Stimulated activated naive CD4-positive, alpha-beta T cell treated with Interleukin-2 at 50 U/mL for 16 hours (primary cell): ENCODE data around the gene EFHD1.
"Not testable (repeated sequence)": the region's sequence is repeated elsewhere in the genome, so short reads cannot be mapped to it uniquely, and the experiment has no call there.

ENCODE experiments used
- DNase-seq: peaks from one replicate; lab custom pipeline; 2025; lab: John Stamatoyannopoulos, UW

Gene EFHD1

DNA sequence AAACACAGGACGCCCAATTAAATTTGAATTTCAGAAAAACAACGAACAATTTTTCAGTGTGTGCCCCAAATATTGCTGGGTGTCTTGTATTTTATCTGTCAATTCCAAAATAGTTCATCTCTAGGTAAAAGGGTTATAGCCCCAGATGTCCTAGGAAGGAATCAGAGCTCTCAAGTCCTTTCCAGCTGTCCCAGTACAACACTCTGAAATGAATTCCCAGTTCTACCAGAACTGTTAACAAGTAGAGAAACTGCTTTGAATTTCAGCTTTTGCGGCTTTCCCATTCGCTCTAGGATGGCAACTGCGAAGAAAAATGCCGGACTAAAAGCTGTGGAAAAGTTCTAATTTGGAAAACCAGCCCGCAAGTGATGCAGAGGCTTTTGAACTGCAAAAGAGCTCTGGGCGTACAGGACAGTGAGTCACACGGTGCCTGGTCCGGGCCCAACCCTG is 63.2 kb downstream of the EFHD1 start:
- DNase-seq: no peak

DNA sequence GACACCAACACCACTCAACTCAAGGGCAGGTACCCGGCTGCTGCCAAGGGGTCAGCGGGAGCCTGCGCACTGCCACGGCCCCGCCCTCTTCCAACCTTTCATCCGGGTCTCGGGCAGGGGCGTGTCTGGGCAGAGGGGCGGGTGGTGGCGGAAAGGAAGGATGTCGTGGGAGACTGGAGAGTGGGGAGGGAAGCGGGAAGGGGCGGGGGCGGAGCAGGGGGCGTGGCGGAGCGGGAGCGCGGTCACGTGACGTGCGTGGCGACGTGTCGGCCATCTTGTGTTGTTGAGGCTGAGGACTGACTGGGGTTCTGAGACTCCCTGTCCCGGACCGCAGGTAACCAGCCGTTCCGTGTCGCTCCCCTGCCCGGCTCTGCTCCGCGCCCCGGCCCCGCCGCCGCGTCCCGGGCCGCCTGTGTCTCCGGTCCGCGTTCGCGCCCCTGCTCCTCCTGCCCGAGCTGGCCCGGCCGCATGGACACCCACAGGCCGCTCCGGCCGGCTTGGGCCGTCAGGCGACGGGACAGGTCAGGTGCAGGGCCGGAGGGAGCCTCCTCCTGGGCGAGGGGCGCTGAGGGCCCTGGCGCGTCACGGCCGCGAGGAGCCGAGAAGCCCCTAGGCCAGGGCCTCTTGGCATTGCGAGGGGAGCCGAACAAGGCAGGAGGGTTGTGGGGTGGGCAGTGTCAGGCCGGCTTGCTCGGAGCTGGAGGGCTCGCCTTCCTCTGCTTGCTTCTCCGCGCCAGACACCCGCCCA is 63.8 kb downstream of the EFHD1 start, which contains the start of gene GIGYF2:
TSS of gene GIGYF2 (plus strand) at position 273 of the 748 bp plus-strand sequence. CDS start 37,867 bp downstream, outside the sequence.
- peak; percentile 93 for DNase-seq

DNA sequence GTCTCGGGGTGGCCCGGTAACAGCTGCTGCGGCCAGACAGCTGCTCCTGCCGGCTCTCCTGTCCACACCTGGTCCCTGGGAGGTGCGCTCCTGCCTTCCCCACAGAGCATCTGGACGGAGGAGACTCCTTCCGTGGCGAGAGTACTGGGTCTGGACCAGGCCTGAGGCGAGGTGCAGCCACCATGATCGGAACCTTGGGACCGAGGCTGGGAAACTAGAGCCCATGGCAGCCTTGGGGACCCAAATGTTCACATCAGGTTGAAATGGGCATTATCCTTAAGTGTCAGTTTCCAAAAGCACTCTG is 64.4 kb downstream of the EFHD1 start:
- no peak for DNase-seq

DNA sequence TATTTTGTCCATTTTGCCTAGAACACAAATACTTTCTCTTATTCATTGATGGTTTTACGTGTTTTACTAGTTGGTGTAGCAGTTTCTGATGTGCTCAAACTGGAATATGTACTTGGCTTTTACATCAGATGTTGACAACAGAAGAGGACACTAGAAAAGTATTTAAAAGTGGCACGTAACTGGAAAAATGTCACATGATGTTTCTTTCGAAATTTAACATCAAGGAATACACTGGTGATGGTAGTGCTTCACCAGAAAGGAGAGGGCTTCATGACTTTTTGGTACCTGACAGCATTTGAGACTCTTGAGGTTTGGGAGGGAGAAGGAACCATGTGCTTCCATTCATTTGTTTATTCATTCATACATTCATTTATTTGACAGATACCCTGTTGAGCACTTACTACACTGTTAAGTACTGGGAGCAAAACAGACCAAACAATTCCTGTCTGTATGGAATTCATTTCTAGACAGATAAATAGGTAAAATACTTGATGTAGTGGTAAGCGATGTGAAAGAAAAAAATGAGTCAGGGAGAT is 65.2 kb downstream of the EFHD1 start:
- DNase-seq: no peak

DNA sequence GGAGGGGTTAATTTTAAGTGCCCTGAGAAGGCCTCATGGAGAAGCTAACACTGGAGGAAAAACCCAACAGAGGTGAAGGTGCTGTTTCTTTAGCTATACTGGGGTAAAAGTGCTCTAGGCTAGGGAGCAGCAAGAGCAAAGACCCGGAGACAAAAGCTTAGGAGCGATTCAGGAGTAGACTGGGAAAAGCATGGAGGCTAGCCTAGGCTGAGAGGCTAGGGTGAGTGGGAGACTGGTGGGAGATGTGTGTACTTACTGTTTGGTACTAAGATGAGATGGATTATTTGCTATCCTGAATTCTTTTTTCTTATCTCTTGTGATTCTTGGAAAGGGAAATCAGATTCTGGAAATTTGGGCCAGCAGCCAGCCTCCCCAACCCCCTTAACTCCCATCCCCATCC is 65.7 kb downstream of the EFHD1 start:
- DNase-seq: no peak

DNA sequence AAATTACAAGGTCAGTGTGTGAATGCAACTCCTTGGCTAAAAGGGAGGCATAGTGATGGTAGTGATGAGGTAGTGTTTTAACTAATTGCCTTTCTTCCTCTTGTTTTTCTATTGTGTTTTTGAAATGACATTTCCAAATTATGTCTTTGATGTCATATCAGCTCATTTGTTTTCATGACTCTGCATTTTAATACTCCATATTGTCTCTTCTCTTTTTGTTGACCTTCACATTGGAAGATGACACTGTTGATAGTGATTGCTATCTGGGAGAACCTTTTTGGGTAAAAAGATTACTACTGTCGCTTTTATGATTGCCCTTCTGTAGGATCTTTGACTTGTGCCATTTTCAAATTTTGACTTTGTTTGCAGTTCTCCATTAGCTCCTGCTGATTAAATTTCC is 66.8 kb downstream of the EFHD1 start:
- DNase-seq: no peak

DNA sequence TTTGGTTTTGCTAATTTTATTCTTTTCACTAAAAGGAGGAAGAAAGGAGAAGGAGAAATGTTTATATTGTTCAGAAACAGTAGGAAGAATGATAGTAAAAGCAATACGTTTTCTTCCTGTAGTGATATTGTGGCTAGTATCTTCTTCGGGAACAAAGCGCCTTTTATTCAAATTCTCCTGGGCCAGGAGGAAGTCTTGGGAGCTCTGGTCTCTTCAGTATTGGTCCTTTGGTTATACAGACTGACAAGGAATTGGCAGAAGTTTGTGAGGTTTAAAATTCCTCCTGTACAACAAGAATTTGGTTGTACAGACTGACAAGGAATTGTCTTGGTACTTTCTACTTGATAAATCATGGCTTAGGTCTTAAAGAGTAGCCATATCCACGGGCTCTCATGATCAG is 73.7 kb downstream of the EFHD1 start:
- no peak for DNase-seq

DNA sequence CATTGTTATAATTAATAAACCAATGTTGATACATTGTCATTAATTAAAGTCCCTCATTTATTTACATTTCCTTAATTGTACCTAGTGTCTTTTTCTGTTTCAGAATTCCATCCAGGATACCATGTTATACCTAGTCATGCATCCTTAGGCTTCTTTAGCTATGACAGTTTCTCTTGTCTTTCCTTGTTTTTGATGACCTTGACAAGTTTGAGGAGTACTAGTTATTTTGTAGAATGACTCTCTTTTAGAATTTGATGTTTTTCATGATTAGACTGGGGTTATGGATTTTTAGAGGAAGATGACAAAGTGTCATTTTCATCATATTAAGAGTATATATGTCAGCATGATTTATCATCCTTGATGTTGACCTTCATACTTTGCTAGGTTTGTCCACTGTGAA is 80.1 kb downstream of the EFHD1 start:
- no peak for DNase-seq

DNA sequence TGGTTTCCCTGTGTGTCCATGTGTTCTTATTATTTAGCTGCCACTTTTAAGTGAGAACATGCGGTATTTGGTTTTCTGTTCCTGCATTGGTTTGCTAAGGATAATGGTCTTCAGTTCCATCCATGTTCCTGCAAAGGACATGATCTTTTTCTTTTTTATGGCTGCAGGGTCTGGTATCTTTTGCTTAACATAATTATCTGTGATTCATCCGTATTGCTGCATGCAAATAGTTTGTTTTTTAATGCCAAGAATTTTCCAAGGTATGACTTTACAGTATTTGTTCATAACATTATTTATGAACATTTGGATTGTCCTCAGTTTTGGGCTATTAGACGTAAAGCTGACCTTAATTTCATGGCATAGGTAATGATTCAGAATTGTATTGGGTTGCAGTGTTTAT is 81.6 kb downstream of the EFHD1 start:
- DNase-seq: no peak

DNA sequence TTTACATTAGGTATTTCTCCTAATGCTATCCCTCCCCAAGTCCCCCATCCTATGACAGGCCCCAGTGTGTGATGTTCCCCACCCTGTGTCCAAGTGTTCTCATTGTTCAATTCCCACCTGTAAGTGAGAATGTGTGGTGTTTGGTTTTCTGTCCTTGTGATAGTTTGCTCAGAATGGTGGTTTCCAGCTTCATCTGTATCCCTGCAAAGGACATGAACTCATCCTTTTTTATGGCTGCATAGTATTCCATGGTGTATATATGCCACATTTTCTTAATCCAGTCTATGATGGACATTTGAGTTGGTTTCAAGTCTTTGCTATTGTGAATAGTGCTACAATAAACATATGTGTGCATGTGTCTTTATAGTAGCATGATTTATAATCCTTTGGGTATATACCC is 86.7 kb downstream of the EFHD1 start:
- not testable (repeated sequence) for DNase-seq

DNA sequence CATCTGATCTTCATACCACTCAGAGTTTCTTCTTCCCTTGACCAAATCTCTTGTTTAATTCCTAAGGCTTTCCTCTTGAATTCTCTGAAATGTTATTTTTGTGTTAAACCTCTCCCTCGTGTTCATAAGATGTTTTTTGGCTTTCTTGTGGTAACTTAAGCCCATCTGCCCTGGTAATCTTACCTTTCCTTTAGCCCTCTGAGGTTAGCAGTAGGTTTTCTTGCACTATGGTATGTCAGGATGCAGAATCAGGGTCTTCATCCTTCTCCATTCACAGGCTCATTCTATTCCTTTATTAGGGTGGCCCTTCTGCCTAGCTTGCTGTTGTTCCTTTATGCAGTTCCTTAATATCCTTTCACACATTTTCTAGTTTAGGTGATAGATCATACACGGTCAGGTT is 87.9 kb downstream of the EFHD1 start:
- DNase-seq: no peak

DNA sequence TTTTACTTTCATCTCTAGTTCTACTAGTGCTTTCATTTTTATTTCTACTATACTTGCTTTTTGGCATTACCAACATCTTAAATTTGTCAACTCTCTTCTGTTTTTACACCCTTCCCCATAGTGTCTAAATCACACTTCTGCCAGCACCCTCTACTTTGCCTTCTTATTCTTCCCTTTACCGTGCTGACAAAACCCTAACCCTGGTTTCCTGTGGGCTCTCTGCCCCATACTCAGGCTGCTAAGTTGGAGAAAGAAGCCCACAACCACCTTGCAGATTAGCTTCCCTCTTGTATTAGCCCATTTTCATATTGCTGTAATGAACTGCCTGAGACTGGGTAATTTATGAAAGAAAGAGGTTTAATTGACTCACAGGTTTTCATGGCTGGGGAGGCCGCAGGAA is 88.5 kb downstream of the EFHD1 start:
- DNase-seq: no peak

DNA sequence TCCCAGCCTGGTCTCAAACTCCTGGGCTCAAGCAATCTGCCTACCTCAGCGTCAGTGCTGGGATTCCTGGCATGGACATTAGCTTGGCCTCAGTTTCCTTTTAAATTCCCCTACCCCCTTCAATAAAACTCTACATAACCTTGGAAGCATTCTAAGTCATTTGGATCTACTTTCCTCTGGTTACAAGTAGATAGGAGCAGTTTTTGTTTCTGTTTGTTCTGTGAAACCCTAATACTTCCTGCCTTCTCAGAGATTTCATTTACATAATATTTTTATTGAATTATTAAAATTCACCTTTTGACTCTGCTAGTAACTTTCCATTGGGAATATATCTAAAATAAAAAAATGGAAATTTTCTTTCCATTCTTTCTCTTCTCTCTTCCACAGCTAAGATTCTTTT is 89.6 kb downstream of the EFHD1 start:
- no peak for DNase-seq

DNA sequence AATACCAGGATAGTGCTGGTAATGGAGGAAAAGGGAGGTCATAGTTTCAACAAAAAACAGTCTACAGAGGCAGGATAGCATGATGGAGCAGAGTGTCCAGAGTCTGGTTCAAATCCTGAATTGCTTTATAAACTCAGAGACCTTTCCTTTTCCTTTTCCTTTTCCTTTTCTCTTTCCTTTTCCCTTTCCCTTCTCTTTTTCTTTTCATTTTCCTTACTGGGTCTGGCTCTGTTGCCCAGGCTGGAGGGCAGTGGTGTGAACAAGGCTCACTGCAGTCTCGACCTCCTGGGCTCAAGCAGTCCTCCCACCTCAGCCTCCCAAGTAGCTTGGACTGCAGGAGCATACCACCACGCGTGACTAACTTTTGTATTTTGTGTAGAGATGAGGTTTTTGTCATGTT is 95.4 kb downstream of the EFHD1 start:
- no peak for DNase-seq

DNA sequence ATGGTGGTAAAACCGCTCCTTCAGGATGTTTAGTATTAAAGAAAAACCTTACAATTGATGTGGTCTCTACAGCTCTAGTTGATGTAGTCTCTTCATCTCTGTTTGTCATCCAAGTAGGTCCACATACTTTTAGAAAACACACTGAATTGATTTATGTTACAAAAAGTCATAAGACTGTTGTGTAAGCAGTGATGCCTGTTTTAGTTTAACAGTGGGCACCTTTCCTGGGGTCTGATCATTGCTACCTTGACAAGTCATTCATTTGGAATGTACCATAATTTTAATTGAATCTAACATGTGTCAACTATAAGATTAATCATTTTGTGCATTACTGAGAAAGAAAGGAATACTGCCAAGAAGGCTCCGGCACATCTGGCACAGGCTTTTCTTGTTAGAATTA is 98.1 kb downstream of the EFHD1 start:
- no peak for DNase-seq
